Prostate gland (tissue), 2 donors: ENCODE results near the gene FBH1.

Experiments
- POLR2AphosphoS5 ChIP-seq: sonication (generic); formaldehyde crosslinking; IDR thresholded peaks from one replicate; pipeline ENCODE4 v1.6.1; 2017; ENCODE audit warnings: antibody characterized with exemption
- TF ChIP-seq, protein P1 (sequence below), 4 experiments: fragments of 200-600 bp in 2 of 4; fragments of 450-650 bp in 2 of 4; sonication (generic) in 2 of 4; IDR thresholded peaks; 1 replicate in 3 of 4; 2 replicates in 1 of 4; pipeline ENCODE4 v1.5.1; 2016 to 2019; ENCODE audit warnings: antibody characterized with exemption in 4 of 4, mild to moderate bottlenecking in 2 of 4, moderate library complexity in 2 of 4

DNA sequence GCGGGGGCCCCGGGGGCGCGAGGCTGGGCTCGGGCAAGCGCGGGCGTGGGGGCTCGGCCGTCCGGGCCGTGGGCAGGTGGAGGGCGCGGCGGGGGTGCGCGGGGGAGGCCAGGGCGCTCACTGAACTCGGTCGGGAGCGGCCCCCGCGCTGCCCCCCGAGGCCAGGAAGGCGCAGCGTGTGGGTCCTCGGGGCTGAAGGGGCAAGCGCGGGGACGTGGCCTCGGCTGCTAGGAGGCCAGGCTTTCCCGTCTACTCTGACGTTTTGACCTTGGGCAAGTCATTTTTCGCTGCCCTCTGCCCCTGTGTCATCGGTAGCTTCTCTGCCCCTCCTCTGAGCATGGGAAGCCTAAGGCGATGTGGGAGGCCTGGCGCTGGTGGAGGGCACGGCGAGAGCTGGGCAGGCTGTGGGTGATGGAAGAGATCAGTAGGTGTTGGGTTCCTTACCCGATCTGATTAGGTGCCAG, 441 bp downstream of the FBH1 start:
- TF ChIP-seq, protein P1, sequence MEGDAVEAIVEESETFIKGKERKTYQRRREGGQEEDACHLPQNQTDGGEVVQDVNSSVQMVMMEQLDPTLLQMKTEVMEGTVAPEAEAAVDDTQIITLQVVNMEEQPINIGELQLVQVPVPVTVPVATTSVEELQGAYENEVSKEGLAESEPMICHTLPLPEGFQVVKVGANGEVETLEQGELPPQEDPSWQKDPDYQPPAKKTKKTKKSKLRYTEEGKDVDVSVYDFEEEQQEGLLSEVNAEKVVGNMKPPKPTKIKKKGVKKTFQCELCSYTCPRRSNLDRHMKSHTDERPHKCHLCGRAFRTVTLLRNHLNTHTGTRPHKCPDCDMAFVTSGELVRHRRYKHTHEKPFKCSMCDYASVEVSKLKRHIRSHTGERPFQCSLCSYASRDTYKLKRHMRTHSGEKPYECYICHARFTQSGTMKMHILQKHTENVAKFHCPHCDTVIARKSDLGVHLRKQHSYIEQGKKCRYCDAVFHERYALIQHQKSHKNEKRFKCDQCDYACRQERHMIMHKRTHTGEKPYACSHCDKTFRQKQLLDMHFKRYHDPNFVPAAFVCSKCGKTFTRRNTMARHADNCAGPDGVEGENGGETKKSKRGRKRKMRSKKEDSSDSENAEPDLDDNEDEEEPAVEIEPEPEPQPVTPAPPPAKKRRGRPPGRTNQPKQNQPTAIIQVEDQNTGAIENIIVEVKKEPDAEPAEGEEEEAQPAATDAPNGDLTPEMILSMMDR (IDR thresholded peaks at IDR 0.05): no peak
- TF ChIP-seq POLR2AphosphoS5: no peak
